OCI-M2 (cell line): ENCODE data around the gene NKX2-1.
"Not testable (repeated sequence)": the region's sequence is repeated elsewhere in the genome, so short reads cannot be mapped to it uniquely, and the experiment has no call there.

Experiments
- DNase-seq: peaks from one replicate; lab custom pipeline; 2025; ENCODE audit not compliant: unreplicated experiment; lab: John Stamatoyannopoulos, UW

NKX2-1 gene

GRCh38 chr14:36519431-36520321, at the start of gene NKX2-1:
Gene NKX2-1, minus strand, starts transcription at chr14:36520232. Its CDS starts 103 bp downstream, at chr14:36520129.
- DNase-seq = peak; percentile 16

DNA sequence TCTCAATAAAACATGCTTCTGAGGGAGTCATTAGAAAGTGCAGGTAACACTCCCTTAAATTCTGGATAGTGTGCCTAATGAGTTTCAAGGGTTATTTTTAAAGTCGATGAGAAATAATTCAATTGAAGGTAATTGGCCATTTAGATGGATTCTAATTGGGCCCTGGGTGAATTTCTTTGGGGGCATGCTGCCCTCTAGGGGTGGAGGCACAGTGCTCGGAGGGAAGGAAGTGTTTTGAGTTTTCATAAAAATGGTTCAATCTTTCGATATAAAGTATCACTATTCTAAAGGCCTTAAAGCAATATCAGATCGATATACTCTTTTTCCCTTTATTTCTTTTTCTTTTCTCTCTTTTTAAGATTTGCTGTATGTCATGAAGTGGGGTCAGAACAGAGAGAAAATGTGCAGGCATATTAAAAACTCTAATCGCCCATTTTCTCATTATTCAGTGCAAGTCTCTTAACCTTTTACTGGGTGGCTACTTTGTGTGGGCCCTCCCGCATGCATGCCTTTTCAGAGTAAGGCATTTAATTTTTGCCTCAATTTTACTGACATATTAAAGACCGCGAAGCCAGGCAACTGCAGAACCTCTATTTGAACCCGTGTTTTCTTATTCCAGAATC, 36.9 kb upstream of the NKX2-1 start:
- no peak for DNase-seq

DNA sequence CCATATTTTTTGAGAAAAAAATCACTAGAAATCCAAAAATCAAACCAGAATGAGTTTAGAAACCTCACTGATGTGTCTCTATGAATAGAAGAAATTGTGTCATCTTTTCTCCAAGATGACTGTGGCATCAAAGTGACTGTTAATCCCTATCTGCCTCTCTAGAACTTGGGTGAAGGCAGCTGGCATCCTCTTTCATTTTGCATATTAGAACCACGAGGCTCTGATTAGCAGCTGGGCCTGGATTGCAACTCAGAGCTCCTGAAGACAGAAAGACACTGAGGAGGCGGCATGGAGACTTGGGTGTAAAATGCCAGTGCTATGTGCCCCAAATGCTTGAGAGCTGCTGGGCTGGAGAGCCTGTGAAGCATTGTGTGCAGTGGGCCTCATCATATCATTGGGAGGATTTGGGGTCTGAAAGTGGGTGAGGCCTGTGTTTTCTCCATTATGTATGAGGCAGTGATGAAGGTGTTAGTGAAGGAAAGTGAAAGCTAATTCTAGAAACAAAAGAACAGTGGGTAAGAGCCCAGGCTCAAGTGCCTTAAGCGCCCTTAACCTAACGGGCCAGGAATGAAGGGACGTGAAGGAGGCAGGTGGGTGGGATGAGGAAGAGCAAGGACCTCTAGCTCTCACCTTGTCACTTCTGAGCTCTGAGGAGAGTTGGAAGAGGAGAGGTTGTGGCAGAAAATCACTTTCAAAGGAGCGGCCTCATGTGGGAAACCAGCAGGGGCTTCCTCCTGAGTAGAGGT, 36.1 kb upstream of the NKX2-1 start:
- DNase-seq = no peak

DNA sequence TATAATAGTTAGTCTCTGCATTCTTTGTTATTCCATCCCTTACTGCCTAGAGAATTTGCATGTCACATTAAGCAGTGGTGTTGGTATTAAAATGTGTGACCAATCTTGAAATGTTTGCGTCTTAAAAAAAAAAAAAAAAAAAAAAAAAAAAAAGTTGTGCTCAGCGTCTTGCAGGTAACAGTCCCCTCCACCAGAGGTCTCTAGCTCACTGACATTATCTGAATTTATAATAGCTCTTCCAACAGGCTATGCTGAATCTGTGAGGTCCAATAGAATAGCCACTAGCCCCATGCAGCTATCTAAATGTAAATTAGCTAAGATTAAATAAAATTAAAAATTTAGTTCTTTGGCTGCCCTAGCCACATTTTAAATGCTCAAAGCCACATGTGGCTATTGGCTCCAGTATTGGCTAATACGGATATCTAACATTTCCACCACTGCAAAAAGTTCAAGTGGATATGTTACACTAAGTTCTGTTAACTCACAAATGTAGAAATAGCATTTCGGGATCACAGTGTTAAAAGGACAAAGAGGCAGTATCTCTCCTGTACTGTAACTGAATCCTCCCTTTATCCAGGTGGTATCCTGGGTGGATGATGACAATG, 33.7 kb upstream of the NKX2-1 start:
- DNase-seq = no peak

- no peak for DNase-seq
These were observed 30.9 kb upstream of the NKX2-1 start for GRCh38 chr14:36550899-36551298.

DNA sequence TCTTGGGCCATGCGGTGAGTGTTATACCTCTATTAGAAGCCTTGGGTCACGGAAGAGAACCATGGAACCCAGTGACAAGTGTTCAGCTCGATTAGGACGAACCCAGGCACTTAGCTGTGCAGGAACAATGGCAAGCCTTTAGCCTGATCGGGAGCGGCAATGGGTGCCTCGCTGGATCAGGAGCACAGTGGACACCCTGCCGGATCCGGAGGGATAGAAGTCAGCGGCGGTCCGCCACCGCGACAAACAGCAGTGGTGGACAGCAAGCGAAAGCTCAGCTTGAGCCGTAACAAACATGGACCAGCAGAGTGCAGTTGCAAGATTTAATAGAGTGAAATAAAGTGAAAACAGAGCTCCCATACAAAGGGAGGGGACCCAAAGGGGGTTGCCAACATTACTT, 24.2 kb upstream of the NKX2-1 start:
- DNase-seq = not testable (repeated sequence)

- DNase-seq = no peak
These were observed 18.0 kb upstream of the NKX2-1 start for GRCh38 chr14:36538051-36538450.

- no peak for DNase-seq
These were observed 9.0 kb upstream of the NKX2-1 start for GRCh38 chr14:36529062-36529461.

DNA sequence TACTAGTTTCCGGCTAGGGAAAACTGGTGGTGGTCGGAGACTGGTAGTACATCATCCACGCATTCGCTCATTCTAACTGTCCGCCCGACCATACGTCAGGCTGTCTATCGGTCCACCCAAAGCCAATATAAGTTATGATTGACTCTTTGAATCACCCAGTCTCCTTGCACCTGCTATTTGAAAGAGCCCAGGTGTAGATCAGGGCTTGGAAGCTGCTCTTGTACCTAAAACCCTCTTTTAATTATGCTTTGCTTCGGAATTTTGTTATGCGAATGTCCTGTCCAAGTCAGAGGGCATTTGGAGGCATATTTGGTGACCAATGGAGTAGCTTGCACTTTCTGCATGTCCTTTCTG, 5.7 kb upstream of the NKX2-1 start:
- DNase-seq = no peak

- DNase-seq = no peak
These were observed 5.1 kb upstream of the NKX2-1 start for GRCh38 chr14:36524874-36525745.

DNA sequence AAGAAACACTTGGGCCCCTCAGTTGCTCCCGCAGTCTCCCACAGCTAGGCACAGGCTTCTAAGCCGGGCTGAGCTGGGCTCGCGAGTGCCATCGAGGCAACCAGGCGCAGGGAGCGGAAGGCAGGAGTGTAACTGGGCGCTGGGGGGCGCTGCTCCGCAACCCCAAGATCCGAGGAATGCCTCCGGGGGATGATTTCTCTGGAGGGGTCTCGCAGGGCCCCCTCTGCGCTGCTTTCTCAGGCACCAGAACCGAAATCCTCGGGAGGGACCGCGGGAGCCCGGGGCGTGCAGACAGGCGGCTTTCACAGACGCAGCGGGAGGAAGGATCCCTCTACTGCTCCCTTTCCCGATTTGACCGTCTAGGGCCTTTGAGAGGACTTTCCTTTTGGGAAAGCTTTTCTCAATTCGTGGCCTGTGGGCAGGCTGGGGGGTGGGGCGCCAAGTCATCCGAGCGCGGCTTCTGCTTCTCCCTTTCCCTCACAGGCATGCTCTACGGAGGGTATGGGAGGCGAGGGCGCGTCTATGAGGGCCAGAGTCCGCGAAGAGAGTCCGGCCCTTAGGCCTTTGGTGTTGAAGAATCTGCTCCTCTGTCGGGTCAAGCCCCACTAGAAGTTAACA, 4.3 kb upstream of the NKX2-1 start:
- no peak for DNase-seq

DNA sequence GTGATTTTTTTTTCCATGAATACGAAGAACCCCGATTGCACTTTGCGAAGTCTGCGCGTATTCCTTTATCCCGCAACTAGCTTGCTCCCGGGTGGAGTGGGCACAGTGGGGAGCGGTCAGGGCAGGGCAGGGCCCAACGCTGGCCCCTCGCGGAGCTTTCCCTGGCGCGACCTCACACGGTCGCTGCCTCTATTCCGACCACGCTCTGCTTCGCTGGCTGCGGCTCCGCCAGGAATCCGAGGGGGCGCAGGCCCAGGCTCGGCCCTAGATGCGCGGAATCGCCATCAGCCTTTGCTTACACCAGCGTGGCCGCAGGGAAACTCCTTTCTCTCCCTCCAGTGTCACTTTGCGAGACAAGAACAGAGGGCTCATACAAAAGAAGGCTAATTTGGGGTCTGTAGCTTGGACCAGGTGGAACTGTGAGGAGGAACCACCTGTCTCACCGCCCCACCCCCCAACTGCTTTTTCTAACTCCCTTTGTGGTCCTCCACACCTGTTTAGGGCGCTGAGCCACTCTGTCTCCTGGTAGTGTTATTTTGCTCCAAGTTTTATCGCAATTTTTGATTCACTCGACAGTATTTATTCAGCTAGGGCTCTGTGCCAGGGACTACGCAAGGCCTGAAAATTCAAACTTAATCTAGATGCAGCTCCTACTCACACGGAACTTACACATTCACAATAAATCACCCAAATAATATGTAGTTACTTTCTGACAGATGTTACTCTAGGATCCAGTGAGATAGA, 3.1 kb upstream of the NKX2-1 start:
- no peak for DNase-seq

DNA sequence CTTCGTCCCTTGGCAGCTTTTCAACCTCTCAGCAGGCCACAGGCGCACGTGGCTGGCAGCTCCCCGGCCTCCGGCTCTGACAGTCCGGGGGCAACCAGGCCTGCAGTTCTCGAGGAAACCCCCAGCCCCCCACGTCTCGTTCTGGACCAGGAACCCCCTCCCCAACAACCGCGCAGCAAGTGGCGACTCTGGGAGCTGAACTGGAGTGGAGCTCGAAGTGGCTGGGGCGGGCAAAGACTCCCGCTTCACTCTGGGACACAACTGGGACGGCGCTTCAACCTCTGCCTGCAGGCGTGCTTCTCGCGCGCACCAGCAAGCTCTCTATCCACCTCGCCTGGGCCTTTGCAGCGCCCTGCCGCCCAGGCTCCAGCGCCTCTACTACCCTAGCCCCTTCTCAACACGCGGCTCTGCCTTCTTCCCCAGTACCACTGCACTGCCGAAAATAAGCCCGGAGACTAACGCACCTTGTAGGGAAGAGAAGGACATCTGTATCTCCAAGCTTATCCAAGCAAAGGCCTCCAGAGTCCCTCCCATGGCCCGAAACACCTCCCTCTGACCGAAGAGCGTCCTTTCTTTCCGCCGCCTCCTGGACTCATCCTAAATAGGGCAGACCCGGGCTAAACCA, 2.4 kb upstream of the NKX2-1 start:
- no peak for DNase-seq

DNA sequence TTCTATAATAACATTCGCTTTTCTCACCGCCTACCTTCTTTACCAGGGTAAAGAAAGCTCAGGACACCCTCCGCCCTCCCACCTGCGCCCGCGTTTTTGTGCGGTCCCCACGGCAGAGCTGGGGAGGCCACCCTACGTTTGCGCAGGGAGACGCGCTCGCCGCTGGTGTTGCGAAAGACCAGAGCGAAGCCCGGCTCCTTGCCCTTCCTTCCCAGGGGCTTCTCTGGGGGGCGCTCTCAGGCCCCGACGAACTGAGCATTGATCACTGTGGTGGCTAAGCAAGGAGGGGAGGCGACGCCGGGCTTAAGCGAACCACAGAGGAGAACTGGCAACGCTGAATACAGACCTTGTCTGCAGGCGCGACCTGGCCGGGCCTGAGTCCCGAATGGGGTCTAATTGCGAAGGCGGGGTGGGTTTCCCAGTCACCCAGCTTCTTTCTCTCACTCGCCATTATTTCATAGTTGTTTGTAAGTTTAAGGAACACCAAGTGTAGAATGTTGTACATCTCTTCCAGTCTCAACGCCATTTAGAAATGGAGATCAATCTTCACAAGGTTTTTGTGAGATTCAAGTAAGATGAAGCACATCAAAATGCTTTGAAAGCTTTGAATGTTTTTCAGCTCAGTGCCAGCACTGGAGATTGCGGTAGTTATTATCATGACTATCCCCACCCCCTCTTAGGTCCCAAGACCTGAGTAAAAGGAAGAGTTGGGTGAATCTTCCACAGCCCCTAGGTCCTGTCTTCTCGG, 1.7 kb upstream of the NKX2-1 start:
- DNase-seq = no peak

- DNase-seq = no peak
These were observed 831 bp upstream of the NKX2-1 start for GRCh38 chr14:36520601-36521525.

DNA sequence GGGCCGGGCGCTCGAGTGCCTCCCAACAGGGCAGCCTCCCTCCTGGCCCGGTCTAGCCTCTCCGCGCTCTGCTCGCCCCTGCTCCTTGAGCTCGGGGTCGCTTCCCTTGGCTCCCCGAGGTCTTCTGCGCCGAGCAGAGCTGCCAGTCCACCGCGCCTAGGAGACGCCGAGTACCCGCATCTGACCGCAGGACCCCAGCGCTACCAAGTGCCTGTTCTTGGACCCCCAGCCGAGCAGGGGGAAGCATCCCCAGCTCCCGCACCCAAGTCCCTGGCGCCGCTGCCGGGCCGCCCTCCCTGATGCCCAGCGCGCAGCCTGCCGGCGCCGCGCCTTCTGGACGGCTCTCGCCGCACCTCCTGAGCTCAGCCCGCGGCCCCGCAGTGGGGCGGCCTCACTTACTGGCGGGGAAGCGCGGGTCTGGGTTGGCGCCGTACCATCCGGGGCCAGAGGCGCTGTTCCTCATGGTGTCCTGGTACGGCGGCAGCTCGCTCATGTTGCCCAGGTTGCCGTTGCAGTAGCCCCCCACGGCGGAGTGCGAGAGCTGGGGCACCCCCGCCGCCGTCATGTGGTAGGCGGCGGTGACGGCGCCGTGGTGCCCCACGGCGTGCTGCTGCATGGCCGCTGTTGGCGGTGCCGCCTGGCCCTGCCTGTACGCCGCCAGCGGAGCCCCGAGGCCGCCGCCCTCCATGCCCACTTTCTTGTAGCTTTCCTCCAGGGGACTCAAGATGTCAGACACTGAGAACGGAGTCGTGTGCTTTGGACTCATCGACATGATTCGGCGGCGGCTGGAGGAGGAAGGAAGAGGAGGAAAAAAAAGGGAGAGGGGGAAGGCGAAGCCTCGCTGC, 1.2 kb downstream of the NKX2-1 start:
- no peak for DNase-seq
